ENCODE results near the gene LGMN. TPM values are rescaled to one million over a fixed set of nuclear protein-coding genes. Genes with fewer than 3 reads are reported as not detected.

The LGMN gene
- total and polyA plus RNA-seq, 2 of the 13 experiments (the other 11 are each of a cell fraction or from before 2014, with no cell fraction given), result 28.9 to 76.4 TPM

GRCh38 chr14:92792885-92793284 lies 44.5 kb upstream of the LGMN start:
- in situ Hi-C loops (cut with HindIII; ENCODE audit: extremely low pct_ligation_motif_present, low pct_unique_long_range_greater_than_20kb) (no loop called here), intact Hi-C loops (cut with micrococcal nuclease; ENCODE audit: unreplicated experiment) (no loop called here)
- peak; percentile 91 for TF ChIP-seq RFX5 (IDR thresholded peaks at IDR 0.05; ENCODE audit: low read depth, low read length)
- no peak for TF ChIP-seq HHEX (CRISPR knock-in tag; IDR thresholded peaks at IDR 0.05)
- H3K27ac ChIP-seq (ENCODE audit: extremely low read length, insufficient read depth, low read length), result no peak overlapping the region
- no peak overlapping the region for H2AFZ ChIP-seq (ENCODE audit: low read length)
- BruUV-seq (replicated peaks), result no TSS peak
- no peak for FAIRE-seq
- H3K36me3 ChIP-seq (replicated peaks in 1 of 2; ENCODE audit: control insufficient read depth in 1 of 2, insufficient read depth in 2 of 2, low read length in 2 of 2), result no peaks in the 10 kb centered on the region
- ATAC-seq, result no peak
- H3K4me3 ChIP-seq (replicated peaks in 1 of 3; ENCODE audit: insufficient read depth in 1 of 3, low read depth in 2 of 3, low read length in 3 of 3), result no peak overlapping the region; a peak in 1 of 6 replicates
- 59% methylated on average over 4 of the region's 4 CpGs for WGBS (ENCODE audit: low lambda C conversion rate)
- POLR2A ChIA-PET, result no interaction called here
- H3K4me2 ChIP-seq (ENCODE audit: low read depth, low read length), result no peak overlapping the region
- no peaks in the 10 kb centered on the region; a peak in 1 of 5 replicates for H3K27me3 ChIP-seq (ENCODE audit: control insufficient read depth in 1 of 2, insufficient read depth in 2 of 2, low read length in 2 of 2)
- no peaks in the 10 kb centered on the region for H4K20me1 ChIP-seq (ENCODE audit: insufficient read depth, low read length)
- H3K9ac ChIP-seq (ENCODE audit: insufficient read depth, low read depth, low read length), result no peak overlapping the region
- peaks cover 45% of the 10 kb centered on the region for H3K4me1 ChIP-seq (ENCODE audit: insufficient read depth, low read length)
- H3K79me2 ChIP-seq (ENCODE audit: insufficient read depth, low read length), result peaks cover 27% of the 10 kb centered on the region
- CTCF ChIA-PET (ENCODE audit: low intra/inter-chr PET ratio, low total read pairs), result no interaction called here
- no peak for DNase-seq (ENCODE audit: low spot score)
- peaks cover 17% of the 10 kb centered on the region for H3K9me3 ChIP-seq (ENCODE audit: low read length)

DNA sequence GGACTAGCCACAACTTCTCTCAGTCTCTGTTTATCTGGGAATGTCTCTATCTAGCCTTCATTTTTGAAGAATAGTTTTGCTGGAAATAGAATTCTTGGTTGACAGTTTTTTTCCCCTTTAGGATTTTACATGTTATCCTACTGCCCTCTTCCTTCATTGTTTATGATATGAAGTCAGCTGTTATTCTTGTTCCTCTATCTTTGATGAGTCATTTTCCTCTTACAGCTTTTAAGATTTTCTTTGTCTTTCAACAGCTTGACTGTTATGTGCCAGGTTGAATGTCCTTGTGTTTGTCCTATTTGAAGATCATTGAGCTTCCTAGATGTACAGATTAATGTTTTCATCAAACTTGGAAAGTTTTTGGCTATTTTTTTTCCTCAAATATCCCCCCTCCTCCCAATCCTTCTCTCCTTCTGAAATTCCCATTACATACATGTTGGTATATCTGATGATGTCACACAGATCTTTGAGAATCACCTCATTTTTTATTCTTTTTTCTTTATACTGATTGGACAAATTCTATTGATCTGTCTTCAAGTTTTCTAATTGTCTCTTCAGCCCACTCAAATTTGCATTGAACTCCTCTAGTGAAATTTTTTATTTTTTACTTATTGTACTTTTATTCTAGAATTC lies 41.1 kb upstream of the LGMN start:
- DNase-seq (ENCODE audit: low spot score), result no peak
- Histone ChIP-seq H2AFZ (ENCODE audit: low read length) (no peak overlapping the region), H3K36me3 (replicated peaks in 1 of 2; ENCODE audit: control insufficient read depth in 1 of 2, insufficient read depth in 2 of 2, low read length in 2 of 2) (no peaks in the 10 kb centered on the region), H3K4me2 (ENCODE audit: low read depth, low read length) (no peak overlapping the region), H3K4me3 (replicated peaks in 1 of 3; ENCODE audit: insufficient read depth in 1 of 3, low read depth in 2 of 3, low read length in 3 of 3) (no peak overlapping the region), H3K27me3 (ENCODE audit: control insufficient read depth in 1 of 2, insufficient read depth in 2 of 2, low read length in 2 of 2) (no peaks in the 10 kb centered on the region; a peak in 2 of 5 replicates), H3K9ac (ENCODE audit: insufficient read depth, low read depth, low read length) (no peak overlapping the region), H3K4me1 (ENCODE audit: insufficient read depth, low read length) (peaks cover 31% of the 10 kb centered on the region), H3K9me3 (ENCODE audit: low read length) (peaks cover 17% of the 10 kb centered on the region), H3K27ac (ENCODE audit: extremely low read length, insufficient read depth, low read length) (no peak overlapping the region), H4K20me1 (ENCODE audit: insufficient read depth, low read length) (no peaks in the 10 kb centered on the region), H3K79me2 (ENCODE audit: insufficient read depth, low read length) (peaks cover 3% of the 10 kb centered on the region)
- BruUV-seq (replicated peaks), result no TSS peak
- in situ Hi-C loops (cut with HindIII; ENCODE audit: extremely low pct_ligation_motif_present, low pct_unique_long_range_greater_than_20kb), result no loop called here
- intact Hi-C loops (cut with micrococcal nuclease; ENCODE audit: unreplicated experiment), result no loop called here
- CTCF ChIA-PET (ENCODE audit: low intra/inter-chr PET ratio, low total read pairs), result no interaction called here
- FAIRE-seq, result no peak
- no peak for ATAC-seq
- TF ChIP-seq FOXA3 (CRISPR knock-in tag; IDR thresholded peaks at IDR 0.05) (no peak), ATF7 (IDR thresholded peaks at IDR 0.05) (peak; percentile 45), ATF7 (CRISPR knock-in tag; IDR thresholded peaks at IDR 0.05) (no peak), ZNF317 (CRISPR knock-in tag; IDR thresholded peaks at IDR 0.05) (peak; percentile 96)
- POLR2A ChIA-PET, result interaction anchor here (0.8 kb wide), 1 partner anchor 41 kb away, joined by 3 read pairs; the partner anchor contains the start of gene LGMN
